ENCODE results near the gene FBXO33.

DNA sequence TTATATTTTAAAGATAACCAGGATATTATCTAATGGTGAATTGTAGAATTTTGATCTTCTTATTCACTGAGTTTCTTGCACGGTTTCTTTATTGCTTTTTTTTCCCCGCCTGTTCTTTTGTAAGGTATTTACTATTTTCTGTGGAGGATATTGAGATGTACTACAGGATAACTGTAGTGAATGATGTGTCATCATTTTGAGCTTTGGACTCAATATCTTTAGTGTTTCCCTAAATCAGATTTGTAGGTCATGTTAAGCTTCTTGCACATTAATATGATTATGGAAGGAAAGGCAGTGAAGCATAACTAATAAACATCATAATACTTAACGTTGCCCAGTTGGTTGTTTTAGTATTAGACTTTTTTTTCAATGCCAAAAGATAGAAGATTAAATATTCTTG lies 81.4 kb downstream of the FBXO33 start:
- no peak for TF ChIP-seq EZH2 (IDR thresholded peaks at IDR 0.05; ENCODE audit: borderline replicate concordance, low read depth, low read length, poor library complexity, severe bottlenecking)
- TF ChIP-seq, protein P1, sequence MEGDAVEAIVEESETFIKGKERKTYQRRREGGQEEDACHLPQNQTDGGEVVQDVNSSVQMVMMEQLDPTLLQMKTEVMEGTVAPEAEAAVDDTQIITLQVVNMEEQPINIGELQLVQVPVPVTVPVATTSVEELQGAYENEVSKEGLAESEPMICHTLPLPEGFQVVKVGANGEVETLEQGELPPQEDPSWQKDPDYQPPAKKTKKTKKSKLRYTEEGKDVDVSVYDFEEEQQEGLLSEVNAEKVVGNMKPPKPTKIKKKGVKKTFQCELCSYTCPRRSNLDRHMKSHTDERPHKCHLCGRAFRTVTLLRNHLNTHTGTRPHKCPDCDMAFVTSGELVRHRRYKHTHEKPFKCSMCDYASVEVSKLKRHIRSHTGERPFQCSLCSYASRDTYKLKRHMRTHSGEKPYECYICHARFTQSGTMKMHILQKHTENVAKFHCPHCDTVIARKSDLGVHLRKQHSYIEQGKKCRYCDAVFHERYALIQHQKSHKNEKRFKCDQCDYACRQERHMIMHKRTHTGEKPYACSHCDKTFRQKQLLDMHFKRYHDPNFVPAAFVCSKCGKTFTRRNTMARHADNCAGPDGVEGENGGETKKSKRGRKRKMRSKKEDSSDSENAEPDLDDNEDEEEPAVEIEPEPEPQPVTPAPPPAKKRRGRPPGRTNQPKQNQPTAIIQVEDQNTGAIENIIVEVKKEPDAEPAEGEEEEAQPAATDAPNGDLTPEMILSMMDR (conservative IDR thresholded peaks at IDR 0.05; ENCODE audit: low read depth, low read length), result no peak
